GM10266 (cell line): ENCODE measurements around the gene SCN5A.

Source experiments
- DNase-seq: peaks from one replicate; pipeline ENCODE4 v3.0.0; 2012; ENCODE audit errors: extremely low spot score
- TF ChIP-seq, protein P1 (sequence below): IDR thresholded peaks from 2 replicates; pipeline ENCODE4 v1.5.1; 2012; ENCODE audit warnings: mild to moderate bottlenecking, low read depth; ENCODE audit not compliant: control insufficient read depth, insufficient read depth; ENCODE audit errors: missing control alignments

SCN5A gene

GRCh38 chr3:38519651-38520050 is 129.8 kb downstream of the SCN5A start:
- TF ChIP-seq, protein P1, sequence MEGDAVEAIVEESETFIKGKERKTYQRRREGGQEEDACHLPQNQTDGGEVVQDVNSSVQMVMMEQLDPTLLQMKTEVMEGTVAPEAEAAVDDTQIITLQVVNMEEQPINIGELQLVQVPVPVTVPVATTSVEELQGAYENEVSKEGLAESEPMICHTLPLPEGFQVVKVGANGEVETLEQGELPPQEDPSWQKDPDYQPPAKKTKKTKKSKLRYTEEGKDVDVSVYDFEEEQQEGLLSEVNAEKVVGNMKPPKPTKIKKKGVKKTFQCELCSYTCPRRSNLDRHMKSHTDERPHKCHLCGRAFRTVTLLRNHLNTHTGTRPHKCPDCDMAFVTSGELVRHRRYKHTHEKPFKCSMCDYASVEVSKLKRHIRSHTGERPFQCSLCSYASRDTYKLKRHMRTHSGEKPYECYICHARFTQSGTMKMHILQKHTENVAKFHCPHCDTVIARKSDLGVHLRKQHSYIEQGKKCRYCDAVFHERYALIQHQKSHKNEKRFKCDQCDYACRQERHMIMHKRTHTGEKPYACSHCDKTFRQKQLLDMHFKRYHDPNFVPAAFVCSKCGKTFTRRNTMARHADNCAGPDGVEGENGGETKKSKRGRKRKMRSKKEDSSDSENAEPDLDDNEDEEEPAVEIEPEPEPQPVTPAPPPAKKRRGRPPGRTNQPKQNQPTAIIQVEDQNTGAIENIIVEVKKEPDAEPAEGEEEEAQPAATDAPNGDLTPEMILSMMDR: no peak
- no peak for DNase-seq

DNA sequence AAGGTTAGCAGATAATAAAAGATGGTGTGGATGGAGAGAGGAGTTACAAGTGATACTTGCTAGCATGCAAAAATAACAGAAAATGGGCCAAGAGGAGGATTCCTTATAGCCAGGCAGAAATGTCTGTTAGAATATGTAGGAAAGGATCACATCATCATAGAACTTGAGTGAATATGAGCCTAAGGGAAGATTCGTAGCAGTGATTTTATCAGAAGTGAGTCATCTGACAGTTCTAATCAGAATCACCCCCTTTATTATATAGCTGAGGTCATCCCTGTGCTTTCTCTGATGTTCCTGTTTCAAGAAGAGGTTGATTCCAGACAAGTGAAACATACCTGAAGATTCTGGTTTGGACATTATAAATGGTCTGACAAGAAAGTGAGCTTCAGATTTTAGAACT is 130.5 kb downstream of the SCN5A start:
- TF ChIP-seq, protein P1: no peak
- DNase-seq: no peak

DNA sequence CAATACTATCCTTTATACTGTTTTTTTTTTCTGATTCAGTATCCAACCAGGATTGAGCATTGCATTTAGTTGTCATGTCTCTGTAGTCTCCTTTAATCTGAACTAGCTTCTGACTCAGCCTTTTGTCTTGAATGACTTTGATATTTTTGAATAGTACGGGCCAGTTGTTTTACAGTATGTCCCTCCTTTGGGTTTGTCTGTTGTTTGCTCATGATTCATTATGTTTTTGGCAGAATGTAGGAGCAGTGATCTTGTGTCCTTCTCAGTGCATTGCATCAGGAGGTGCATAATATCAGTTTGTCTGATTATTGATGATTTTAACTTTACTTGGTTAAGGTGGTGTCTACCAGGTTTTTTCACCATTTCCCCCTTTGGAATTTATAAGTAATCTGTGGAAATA is 132.8 kb downstream of the SCN5A start:
- no peak for DNase-seq
- TF ChIP-seq, protein P1: no peak

- no peak for DNase-seq
- TF ChIP-seq, protein P1: no peak
Measured at GRCh38 chr3:38515367-38515766, 134.1 kb downstream of the SCN5A start.

- no peak for DNase-seq
- TF ChIP-seq, protein P1: no peak
Measured at GRCh38 chr3:38511546-38511945, 137.9 kb downstream of the SCN5A start.

- DNase-seq: no peak
- TF ChIP-seq, protein P1: no peak
Measured at GRCh38 chr3:38510631-38511030, 138.9 kb downstream of the SCN5A start.

DNA sequence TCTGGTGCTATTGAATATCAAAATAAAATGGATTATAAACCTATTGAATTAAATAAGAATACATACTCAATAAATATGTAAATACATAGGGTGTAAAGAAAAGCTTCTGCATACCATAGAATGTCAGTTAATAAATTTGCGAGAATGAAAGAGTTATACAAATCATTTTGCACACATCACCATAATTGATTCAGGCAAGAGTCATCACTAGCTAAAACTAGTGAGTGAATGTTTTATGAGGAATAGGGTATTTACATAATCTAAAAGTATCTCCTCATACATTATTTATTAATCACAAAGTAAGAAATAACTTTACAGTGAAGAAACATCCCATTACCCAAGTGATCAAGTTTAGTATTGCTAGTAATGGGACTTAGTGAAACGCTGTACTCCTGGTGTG is 139.8 kb downstream of the SCN5A start:
- TF ChIP-seq, protein P1: no peak
- DNase-seq: no peak
